ELR (cell line): ENCODE data around the gene PRR5L.
A peak's percentile ranks its signal among the peaks of the same experiment; 100 is the strongest.

Experiments
- DNase-seq: peaks from one replicate; pipeline ENCODE4 v3.0.0-alpha.2; 2015; ENCODE audit warnings: low read depth

PRR5L gene, protein sequence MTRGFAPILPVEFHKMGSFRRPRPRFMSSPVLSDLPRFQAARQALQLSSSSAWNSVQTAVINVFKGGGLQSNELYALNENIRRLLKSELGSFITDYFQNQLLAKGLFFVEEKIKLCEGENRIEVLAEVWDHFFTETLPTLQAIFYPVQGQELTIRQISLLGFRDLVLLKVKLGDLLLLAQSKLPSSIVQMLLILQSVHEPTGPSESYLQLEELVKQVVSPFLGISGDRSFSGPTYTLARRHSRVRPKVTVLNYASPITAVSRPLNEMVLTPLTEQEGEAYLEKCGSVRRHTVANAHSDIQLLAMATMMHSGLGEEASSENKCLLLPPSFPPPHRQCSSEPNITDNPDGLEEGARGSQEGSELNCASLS

DNA sequence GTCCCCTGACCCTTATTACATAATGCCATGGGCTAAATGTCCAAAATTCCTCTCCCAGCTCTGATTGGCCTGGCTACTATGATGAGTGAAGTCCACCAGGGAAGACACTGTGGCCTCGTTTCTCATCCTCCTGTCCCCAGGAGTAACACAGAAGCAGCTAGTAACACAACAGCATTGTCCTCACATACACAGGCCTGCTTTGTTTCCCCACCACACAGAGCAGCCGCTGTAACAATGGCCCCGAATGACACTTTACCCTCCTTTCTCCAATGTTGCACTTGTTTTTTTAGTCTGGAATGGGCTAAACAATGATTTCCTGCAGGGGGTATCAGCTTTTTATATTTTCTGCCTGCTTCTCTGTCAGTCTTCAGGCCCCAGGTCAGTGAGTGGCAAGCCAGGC, at the start of gene PRR5L:
Gene PRR5L, plus strand, starts transcription at position 363 of the 400 bp plus-strand sequence. CDS start 104,834 bp downstream, outside the sequence.
- no peak for DNase-seq

DNA sequence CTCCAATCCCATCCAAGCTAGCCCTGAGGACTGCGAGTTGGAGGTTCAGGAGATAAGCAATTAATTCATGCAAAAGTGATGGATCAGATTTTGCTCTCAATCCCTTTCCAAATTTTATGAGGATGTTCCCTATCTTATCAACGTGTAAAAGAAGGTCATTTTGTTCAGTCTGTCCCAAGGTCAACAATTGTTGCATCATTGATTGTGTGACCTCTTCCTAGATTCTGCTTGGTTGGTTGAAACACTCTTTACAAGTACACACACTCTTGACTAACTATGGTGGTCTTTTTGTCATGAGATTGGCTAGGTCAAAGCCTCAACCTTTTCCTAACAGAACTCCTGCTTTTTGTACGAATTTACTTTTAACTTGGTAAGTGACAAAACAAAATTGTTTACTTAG, 48.6 kb upstream of the PRR5L start:
- DNase-seq, result no peak

DNA sequence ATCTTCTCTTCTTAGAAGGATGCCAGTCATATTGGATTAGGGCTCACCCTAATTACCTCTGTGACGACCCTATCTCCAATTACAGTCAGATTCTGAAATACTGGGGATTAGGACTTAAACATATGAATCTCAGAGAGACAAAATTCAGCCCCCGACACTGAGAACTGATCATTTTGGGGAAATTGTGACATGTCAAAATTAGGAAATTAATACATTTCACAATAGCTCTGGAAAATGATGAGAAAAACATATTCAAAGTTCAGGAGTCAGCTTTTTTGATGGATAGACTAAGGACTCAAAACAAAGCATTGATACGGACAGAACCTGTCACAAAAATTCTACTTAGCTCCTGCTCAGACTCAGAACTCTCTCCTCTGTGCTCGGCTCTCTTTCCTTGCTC, 47.7 kb upstream of the PRR5L start:
- no peak for DNase-seq

DNA sequence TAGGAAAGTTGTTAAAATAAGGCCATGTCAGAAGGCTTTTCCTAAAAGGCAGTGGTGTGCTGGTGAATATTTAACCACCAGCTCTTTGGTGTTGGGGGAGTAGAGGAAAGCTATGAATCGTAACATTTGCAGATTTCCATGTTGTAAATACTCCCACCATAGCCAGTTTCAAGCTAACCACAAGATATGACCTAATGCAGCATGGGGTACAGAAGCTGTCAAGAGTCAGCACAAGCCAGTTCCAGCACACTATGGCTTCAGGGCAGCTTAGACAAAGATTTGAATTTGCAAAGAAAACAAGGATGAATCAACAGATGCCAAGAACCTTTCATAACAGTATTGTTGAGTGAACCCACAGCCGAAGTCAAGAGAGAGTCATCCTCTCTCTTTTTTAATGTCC, 46.8 kb upstream of the PRR5L start:
- DNase-seq, result peak; percentile 93

DNA sequence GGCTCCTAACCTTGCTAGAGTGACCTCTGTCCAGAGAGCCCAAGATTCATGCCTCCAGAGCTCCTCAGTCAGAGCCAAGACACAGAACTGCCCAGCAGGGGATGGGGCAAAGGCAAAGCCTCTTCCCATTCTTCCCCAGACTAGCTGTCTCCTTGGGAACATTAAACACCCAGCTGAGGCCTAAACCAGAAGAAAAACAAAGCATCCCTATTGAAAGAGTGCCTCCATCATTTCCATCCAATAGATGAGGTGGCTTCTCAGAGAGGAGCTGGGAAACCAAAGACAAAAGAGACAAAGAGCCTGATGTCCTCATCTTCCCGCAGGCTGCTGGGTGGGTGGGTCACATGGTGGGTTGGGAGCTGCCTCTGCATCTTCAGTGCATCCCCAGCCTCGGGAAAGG, 44.3 kb upstream of the PRR5L start:
- DNase-seq, result no peak

DNA sequence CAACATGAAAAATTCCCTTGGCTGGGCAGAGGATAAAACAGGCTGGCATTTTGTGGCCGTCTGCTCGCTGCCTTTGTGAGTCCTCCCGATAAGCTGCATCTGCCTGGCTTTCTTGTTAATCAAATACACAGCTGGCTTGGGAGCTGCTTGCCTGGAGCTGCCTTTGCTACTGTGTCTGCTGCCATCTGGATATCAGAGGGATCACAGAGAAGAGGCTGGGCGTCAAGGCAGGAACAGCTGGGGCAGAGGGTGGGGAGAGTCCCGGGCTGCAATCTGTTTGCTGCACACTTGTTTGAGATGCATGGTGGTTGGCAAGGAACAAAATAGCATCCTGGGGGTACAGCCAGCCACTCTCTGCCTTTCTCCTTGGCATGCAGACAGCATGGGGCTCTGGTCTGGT, 42.9 kb upstream of the PRR5L start:
- DNase-seq, result no peak

DNA sequence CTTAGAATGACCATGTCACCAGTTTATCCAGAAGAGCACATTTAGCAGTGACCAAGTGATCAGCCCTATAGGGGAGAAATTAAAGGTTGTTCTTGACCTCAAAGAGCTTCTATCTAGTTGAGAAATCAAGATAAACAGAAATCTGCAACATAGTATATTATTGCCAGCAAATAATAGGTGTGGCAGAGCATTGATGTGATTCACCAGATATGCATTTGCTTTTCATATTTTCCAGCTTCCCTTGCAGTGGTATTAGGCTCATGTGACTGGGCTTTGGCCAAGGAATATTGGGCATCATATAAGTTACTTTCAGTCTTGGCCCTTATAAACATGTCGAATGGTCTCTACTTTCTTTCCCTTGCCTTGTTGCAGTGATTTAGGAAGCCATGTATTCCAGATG, 41.4 kb upstream of the PRR5L start:
- DNase-seq, result peak; percentile 66

DNA sequence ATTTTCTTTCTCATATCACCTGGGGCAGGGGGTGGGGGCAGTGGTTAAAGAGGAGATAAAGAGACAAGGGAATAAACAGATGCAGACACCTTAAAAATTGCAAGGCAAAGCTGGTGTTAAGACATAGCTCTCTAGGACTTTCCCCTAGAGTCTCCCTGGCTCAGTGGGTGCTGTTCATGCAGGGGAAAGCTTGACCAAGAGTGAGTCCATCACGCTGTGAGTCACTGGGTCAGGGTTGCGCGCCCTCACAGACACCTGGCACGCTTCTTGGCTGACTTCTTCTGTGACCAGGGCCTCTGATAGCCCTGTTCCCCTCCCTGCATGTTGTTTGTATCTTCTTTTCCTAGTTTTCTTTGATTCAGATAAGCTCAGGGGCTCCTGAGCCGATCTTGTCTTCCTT, 38.7 kb upstream of the PRR5L start:
- peak; percentile 79 for DNase-seq

DNA sequence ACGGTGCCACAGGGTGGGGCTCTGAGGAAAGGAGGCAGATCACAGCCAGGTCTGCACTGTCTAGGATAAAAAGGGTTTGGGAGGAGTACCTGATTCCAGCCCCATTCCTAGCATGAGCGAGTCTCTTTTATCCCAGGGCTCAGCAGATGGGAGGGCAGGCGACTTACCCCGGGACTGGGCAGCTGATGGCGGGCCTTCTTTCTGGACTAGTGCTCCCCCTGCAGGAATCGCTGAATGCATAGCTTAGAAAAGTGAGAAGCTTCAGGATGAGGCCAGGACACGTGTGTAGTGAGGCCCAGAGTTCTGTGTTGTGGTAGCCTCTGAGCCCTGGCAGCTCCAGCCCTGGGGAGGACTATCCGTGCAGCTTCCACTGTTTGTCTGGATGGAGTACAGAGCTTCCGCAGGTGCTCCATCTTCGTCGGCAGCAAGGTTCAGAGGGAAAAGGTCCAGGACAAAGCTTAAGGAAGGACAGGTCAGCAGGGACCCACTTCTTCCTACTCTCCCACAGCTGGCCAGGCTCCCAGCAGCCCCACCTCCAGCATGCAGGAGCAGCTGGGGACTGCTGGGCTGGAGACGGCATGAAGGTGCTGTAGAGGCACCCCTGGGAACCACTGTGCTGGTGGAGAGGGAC, 37.2 kb upstream of the PRR5L start:
- peak; percentile 79 for DNase-seq

DNA sequence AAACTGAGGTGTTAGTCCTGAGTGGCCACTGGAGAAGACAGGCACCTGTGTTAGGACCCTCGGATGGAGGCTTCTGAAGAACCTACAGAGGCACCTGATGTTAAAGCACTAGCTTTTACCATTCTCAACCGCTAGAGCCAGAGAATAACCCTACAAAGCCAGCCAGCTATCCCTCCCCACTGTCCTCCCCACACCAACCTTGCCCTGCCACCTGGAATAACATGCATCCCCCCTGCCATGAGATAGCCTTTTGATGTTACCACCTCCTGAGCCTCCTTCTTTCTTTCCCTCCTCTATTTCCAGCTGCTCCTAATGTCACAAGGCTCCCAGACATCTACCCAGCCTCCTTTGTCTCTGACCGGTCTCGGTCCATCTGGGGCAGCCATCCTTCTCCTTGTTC, 35.0 kb upstream of the PRR5L start:
- no peak for DNase-seq

DNA sequence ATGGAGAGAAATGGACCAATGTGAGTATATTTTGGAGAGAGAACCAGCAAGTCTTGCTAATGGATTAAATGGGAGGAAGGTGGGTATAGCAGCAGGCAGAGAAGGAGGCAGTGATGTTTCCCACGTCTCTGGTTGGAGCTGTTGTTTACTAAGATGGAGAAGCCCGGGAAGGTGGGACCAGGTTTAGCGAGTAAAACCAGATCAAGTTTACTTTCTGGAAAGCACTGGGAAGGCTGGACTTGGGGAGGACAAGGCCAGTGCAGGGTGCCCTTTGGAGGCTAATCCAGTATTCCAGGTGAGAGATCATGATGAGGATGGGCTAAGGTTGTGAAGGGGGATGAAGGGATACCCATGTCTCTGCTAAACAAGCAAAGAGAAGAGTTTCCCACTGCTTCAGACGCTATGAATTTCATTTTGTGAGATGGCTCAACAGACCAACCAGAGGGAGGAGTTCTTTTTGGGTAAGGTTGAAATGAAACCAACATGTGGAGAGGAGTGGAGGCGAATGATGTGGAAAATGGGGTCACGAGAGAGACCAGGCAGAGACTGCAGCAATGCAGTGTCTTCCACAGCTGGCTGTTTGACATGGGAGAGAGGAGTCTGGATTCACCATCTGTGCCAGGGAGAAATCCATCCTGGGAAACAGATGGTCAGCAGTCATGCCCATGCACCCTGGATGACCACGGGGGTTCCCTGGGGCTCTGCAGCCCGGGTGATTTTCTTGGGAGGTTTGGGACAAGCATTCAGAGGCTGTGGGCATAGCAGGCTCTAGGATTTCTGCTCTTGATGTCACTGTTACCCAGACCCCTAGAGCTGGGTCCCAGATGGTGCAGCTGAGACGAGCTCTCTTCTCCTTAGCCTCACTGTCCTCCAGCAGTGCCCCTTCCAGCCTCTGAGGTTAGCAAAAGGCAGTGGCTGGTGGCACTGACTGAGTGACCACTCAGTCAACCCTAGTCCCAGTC, 31.8 kb upstream of the PRR5L start:
- no peak for DNase-seq

DNA sequence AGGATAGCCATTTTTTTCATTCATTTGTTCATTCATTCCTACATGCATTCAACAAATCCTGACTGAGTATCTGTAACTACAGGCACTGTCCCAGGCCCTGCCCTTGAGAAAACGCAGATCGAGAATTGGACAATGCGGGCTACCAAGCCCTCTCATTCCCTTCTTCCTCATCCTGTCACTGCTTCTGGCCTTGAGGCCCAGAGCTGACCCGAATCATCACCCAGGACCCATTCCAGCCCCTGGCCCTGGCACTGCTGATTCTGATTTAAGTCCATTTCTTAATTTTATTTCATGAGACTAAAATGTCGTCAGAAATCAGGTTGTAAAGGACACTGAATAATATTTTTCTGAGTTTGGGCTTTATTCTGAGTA, 31.1 kb upstream of the PRR5L start:
- no peak for DNase-seq

DNA sequence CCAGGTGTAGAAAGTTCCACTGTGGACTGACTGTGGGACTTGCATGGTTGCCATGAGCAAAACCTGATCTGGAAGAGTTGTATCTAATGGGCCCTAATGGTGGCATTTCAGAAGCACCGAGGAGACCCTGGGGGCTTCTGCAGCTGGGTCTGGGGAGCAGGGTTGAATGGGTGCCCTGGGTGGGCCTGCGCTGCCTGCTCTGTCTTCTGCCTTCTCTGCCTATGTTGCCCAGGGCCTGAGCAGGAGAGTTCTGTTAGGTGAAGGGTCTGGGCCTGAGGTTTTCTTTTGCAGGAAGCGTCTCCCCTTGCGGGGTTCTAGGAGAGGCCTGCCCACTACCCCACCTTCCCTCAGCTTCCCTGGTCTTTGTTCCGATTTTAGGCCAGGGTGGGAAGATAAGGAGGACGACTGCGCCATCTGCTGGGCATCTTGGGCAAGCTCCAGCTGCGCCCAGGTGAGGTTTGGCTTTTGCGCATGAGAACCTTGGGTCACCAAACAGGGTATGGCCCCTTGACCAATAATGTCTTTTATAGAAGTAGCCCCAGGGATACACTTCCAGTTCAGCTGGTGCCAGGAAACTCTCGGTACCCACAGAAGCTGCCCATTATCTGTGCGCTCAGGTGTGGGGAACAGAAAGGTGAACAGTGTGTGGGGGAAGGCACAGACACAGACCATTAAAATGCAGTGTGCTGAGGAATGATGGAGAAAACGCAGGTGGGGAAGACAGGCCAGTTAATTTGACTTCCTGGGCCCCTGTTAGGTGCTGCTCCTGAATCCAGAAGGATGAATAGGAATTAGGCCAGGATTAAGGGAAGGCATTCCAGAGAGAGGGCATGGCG, 30.1 kb upstream of the PRR5L start:
- DNase-seq, result peak; percentile 65

DNA sequence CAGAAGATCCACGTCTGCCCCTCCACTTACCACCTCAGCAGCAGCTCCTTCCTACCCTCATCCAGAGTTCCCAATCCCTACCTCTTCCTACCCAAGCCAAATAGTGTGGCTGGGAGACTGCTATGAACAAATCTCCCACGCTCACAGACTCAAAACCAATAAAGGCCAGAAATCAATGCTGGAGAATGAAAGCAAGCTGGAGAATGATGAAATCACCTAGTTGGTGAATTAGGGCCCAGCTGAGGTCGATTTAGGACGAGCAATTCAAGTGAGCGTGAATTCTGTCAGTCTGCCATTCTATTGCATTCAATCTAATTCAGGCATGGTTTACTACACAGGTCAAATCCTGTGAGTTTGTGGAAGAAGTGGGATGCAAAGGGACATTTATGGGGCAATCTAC, 29.3 kb upstream of the PRR5L start:
- no peak for DNase-seq

DNA sequence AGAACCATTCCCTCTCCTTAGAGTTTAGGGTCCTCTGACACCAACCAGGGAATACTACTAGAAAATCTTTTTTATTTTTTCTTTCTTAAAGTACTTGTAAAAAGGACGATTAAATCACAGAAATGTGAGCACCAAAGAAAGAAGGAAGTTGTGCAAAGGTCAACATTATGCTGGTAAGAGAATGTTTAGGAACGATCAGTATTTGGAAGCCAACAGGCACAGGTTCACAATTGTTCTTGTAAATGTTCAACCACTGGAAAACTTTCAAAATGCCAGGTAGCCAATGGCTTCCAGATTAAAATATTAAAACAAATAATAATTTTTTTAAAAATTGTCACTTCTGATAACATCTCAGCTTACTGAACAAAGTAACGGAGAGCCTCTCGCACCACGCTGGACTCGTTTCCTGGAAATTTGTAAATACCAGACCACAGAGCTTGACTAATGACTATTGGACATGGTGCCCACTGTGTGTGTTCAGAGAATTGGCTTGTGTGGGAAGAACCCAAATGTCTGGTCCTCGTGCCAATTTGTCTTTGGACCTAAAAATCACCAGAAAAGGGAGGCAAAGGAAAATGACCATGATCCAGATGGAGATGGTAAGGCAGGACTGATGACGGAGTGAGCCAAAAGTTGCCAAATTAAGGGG, 27.6 kb upstream of the PRR5L start:
- no peak for DNase-seq

DNA sequence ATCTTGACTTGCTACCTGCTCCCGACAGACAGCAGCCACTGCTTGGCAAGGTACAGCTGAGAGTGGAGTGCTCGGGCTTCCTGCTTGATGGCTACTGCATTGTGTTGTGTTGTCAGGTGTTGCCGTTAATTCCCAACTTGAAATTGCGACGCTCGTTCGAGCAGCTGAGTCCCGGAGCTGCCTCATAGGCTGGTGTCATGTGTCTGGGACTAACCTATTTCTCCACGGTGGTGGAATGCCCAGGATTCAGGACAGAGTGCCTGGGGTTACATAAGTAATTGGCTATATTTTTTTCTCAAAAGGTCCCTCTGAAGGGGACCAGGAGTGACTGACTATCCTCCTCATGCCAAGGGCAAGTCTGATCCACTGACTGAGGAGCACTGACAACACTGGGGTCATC, 25.4 kb upstream of the PRR5L start:
- DNase-seq, result no peak

DNA sequence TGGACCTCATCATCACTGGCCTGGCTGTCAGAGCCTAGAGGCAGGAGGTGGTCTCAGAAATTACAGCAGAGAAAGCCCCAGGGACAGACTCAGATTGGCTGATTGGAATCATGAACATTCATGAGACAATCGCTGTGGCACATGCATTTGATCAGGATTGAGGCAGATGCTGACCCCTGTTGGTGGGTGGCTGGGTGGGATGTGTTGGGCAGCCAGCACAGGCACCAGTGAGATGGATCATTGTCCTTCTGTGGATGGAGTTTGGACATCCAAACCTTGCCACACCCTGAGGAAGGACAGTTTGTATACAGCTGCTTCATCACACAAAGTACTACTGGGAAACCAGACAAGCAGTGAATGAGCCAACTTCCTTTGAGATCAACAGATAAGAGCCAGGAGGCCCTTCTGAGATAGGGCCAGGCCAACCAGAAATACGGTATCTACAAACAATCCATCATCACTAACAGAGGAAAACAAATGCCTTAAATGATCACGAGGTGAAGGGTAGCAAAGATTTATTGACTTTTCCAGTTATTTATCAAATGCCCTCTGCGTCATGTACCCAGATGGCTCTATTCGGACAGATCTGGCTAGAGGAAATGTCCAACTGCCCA, 24.2 kb upstream of the PRR5L start:
- peak; percentile 38 for DNase-seq

DNA sequence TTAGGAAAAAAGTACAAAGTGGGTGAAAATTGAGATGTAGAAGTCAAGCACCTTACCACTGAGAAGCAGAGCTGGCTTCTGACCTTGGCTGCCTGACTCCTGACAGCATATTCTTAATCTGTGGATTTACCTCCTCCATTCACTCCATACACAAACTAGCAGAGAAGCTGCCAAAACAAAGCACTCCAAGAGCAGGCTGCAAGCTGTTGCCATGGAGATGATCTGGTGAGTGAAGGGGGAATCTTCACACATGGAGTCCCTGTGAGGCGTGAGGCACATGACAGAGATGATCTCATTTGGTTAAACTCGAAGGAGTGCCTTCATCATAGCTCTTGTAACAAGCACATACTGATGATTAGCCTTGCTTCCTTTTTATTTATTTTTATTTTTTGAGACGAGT, 23.0 kb upstream of the PRR5L start:
- no peak for DNase-seq

DNA sequence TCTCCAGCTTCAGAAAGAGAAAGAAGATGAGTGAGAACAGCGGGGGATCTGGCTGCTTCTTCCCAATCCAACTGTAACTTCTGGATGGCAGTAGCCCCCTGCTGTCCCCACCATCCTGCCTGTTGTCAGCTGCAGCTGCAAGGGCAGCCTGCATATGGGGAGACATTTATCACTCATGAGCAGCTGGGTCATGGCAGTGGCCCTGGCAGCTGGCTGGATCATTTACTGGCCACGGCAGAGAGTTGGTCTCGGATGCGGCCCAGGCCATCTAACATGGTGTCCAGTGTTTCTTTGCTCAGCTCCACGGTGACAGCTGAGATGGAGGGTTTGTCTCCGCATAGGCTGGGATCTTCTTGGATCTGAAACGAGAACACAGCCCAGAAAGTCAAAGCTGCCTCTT, 21.7 kb upstream of the PRR5L start:
- DNase-seq, result no peak

DNA sequence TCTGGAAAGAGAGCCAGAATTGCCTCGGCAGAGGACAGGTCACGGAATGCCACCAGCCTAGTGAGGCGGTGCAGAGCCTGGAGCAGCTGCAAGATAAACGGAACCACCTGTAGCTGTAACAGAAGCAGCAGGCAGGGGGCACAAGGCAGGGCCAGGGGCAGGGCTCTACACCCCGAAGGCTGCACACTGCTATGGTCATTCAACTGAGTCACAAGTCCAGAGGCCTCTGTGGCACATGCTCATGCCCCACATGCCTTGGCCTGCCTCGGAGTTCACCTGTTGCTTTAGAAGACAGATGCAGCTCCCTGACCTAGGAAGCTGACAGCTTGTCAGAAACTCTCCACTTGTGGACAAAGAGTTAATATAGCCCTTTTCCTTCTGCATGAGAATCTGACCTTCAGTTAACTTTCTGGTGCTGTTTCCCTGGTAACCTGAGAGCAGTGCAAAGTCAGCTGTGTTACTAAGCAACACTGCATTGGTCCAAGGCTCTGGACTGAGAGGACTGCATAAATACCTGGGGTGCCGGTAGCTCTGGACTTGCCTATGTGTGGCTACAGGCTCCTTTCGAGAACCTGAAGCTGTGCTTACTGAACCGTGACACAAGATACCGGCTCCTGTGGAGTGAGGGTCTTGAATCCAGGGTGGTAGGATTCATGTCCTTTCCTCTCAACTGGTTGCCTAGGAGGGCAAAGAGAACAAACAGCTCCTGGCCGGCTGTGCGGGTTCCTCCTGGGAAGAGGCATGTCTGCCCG, 17.4 kb upstream of the PRR5L start:
- no peak for DNase-seq
